IMR-90 (cell line): Measurements from ENCODE around the gene STYK1.

ENCODE experiments used
- CEBPB ChIP-seq: IDR thresholded peaks from 2 replicates; pipeline ENCODE4 v1.6.1; 2012; ENCODE audit warnings: low read depth, low read length, improper control_type of control experiment
- MAFK ChIP-seq: IDR thresholded peaks from 2 replicates; pipeline ENCODE4 v1.6.1; 2012; ENCODE audit warnings: low read depth, low read length, improper control_type of control experiment
- NFE2L2 ChIP-seq: fragments of 150-350 bp; IDR thresholded peaks from 2 replicates; pipeline ENCODE4 v1.6.1; 2016; ENCODE audit warnings: low read depth, mild to moderate bottlenecking, low read length
- POLR2A ChIP-seq: IDR thresholded peaks from 2 replicates; pipeline ENCODE4 v1.6.1; 2012; ENCODE audit warnings: mild to moderate bottlenecking, low read depth, low read length
- RAD21 ChIP-seq: IDR thresholded peaks from 2 replicates; pipeline ENCODE4 v1.6.1; 2012; ENCODE audit warnings: low read length, improper control_type of control experiment
- RCOR1 ChIP-seq: IDR thresholded peaks from 2 replicates; pipeline ENCODE4 v1.6.1; 2012; ENCODE audit warnings: mild to moderate bottlenecking, low read length, improper control_type of control experiment; ENCODE audit not compliant: insufficient replicate concordance
- SMC3 ChIP-seq: fragments of 150-350 bp; IDR thresholded peaks from 2 replicates; pipeline ENCODE4 v1.6.1; 2016; ENCODE audit warnings: low read depth, mild to moderate bottlenecking, antibody characterized with exemption, low read length, moderate library complexity
- TF ChIP-seq, protein P1 (sequence below): conservative IDR thresholded peaks from 2 replicates; pipeline ENCODE4 v1.5.1; 2012; ENCODE audit warnings: mild to moderate bottlenecking, low read depth, low read length, improper control_type of control experiment
- TF ChIP-seq, protein P2 (sequence below): fragments of 150-350 bp; IDR thresholded peaks from 2 replicates; pipeline ENCODE4 v1.6.1; 2016; ENCODE audit warnings: low read depth, mild to moderate bottlenecking, low read length, moderate library complexity, borderline replicate concordance
- TF ChIP-seq, protein P3 (sequence below): fragments of 150-350 bp; IDR thresholded peaks from 2 replicates; pipeline ENCODE4 v1.6.1; 2017; ENCODE audit warnings: mild to moderate bottlenecking, antibody characterized with exemption, low read length, low read depth

DNA sequence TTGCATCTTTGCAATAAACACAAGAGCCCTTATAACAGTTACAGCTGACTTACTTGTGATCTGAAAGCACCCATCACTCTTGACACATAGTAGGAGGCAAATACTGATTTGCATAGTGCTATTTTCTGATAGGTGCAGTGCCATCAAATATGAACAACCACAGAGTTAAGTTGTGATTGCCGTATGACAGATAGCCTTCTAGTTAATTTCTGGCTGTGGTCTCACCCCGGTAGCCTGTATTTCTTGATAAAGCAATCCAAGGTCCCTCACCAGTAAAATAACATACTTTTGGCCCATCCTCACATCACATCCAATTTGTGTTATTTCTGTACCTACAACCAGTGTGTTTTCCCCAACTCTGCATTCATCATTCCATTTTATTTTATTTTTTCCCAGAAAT lies 23.3 kb upstream of the STYK1 start:
- TF ChIP-seq, protein P1, sequence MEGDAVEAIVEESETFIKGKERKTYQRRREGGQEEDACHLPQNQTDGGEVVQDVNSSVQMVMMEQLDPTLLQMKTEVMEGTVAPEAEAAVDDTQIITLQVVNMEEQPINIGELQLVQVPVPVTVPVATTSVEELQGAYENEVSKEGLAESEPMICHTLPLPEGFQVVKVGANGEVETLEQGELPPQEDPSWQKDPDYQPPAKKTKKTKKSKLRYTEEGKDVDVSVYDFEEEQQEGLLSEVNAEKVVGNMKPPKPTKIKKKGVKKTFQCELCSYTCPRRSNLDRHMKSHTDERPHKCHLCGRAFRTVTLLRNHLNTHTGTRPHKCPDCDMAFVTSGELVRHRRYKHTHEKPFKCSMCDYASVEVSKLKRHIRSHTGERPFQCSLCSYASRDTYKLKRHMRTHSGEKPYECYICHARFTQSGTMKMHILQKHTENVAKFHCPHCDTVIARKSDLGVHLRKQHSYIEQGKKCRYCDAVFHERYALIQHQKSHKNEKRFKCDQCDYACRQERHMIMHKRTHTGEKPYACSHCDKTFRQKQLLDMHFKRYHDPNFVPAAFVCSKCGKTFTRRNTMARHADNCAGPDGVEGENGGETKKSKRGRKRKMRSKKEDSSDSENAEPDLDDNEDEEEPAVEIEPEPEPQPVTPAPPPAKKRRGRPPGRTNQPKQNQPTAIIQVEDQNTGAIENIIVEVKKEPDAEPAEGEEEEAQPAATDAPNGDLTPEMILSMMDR, result no peak
- no peak for TF ChIP-seq POLR2A
- TF ChIP-seq, protein P2, sequence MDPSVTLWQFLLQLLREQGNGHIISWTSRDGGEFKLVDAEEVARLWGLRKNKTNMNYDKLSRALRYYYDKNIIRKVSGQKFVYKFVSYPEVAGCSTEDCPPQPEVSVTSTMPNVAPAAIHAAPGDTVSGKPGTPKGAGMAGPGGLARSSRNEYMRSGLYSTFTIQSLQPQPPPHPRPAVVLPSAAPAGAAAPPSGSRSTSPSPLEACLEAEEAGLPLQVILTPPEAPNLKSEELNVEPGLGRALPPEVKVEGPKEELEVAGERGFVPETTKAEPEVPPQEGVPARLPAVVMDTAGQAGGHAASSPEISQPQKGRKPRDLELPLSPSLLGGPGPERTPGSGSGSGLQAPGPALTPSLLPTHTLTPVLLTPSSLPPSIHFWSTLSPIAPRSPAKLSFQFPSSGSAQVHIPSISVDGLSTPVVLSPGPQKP, result no peak
- TF ChIP-seq SMC3, result no peak
- TF ChIP-seq RCOR1, result no peak
- TF ChIP-seq NFE2L2, result no peak
- TF ChIP-seq CEBPB, result no peak
- no peak for TF ChIP-seq MAFK
- TF ChIP-seq, protein P3, sequence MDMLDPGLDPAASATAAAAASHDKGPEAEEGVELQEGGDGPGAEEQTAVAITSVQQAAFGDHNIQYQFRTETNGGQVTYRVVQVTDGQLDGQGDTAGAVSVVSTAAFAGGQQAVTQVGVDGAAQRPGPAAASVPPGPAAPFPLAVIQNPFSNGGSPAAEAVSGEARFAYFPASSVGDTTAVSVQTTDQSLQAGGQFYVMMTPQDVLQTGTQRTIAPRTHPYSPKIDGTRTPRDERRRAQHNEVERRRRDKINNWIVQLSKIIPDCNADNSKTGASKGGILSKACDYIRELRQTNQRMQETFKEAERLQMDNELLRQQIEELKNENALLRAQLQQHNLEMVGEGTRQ, result no peak
- TF ChIP-seq RAD21, result no peak
